ENCODE data around the gene FAM149B1. TPM values are rescaled to one million over a fixed set of nuclear protein-coding genes. Genes with fewer than 3 reads are reported as not detected.

Gene FAM149B1
- total RNA-seq, 4 donors from 2014 or later: 12.4 to 21.7 (median 16.3) TPM

- no peak for DNase-seq (ENCODE audit: low spot score in 2 of 2)
- intact Hi-C loops (cut with DNase I; ENCODE audit: low total_unique reads): no loop called here
- TF ChIP-seq POLR2A (IDR thresholded peaks at IDR 0.05) (no peak), CTCF (IDR thresholded peaks at IDR 0.05) (no peak)
These were observed 38.0 kb downstream of the FAM149B1 start for GRCh38 chr10:73205890-73206289.

GRCh38 chr10:73206385-73206784 lies 38.5 kb downstream of the FAM149B1 start:
- 96 to 97% methylated on average over 5 of the region's 5 CpGs for WGBS, 2 donors
- H3K4me3 ChIP-seq (ENCODE audit: low read depth, poor library complexity, severe bottlenecking): no peak overlapping the region
- intact Hi-C loops (cut with DNase I; ENCODE audit: low total_unique reads): no loop called here
- DNase-seq (ENCODE audit: low spot score in 2 of 2): no peak
- TF ChIP-seq CTCF (IDR thresholded peaks at IDR 0.05) (no peak), POLR2A (IDR thresholded peaks at IDR 0.05) (no peak)

More at GRCh38 chr10:73205890-73206289, 38.0 kb downstream of the FAM149B1 start:
- no peak overlapping the region for H3K4me3 ChIP-seq (ENCODE audit: low read depth, poor library complexity, severe bottlenecking)
- 100% methylated on average over 1 of the region's 1 CpG for WGBS, 2 donors

GRCh38 chr10:73207883-73208282 lies 40.0 kb downstream of the FAM149B1 start:
- intact Hi-C loops (cut with DNase I; ENCODE audit: low total_unique reads): no loop called here
- peak in 1 of 2 donors; percentile 22 for DNase-seq (ENCODE audit: low spot score in 2 of 2)
- 39 to 44% methylated on average over 2 of the region's 2 CpGs for WGBS, 2 donors
- H3K4me3 ChIP-seq (ENCODE audit: low read depth, poor library complexity, severe bottlenecking): no peak overlapping the region
- no peak for TF ChIP-seq CTCF (IDR thresholded peaks at IDR 0.05)
- TF ChIP-seq POLR2A (IDR thresholded peaks at IDR 0.05): no peak

GRCh38 chr10:73209705-73210104 lies 41.8 kb downstream of the FAM149B1 start:
- TF ChIP-seq POLR2A (IDR thresholded peaks at IDR 0.05): no peak
- no peak for TF ChIP-seq CTCF (IDR thresholded peaks at IDR 0.05)
- 45 to 53% methylated on average over 1 of the region's 1 CpG for WGBS, 2 donors
- no peak overlapping the region for H3K4me3 ChIP-seq (ENCODE audit: low read depth, poor library complexity, severe bottlenecking)
- DNase-seq (ENCODE audit: low spot score in 2 of 2): no peak
- intact Hi-C loops (cut with DNase I; ENCODE audit: low total_unique reads): no loop called here

GRCh38 chr10:73210395-73211105 lies 42.6 kb downstream of the FAM149B1 start:
- no peak for DNase-seq (ENCODE audit: low spot score in 2 of 2)
- no peak overlapping the region for H3K4me3 ChIP-seq (ENCODE audit: low read depth, poor library complexity, severe bottlenecking)
- TF ChIP-seq CTCF (IDR thresholded peaks at IDR 0.05) (no peak), POLR2A (IDR thresholded peaks at IDR 0.05) (no peak)
- 89 to 95% methylated on average over 3 of the region's 3 CpGs for WGBS, 2 donors
- intact Hi-C loops (cut with DNase I; ENCODE audit: low total_unique reads): no loop called here
